ENCODE measurements around the gene APOBEC3C. TPM values are rescaled to one million over a fixed set of nuclear protein-coding genes. Genes with fewer than 3 reads are reported as not detected.
"Not testable (repeated sequence)": the region's sequence is repeated elsewhere in the genome, so short reads cannot be mapped to it uniquely, and the experiment has no call there.

APOBEC3C gene
- total RNA-seq, 1 experiment from 2014 or later: 8.2 TPM

DNA sequence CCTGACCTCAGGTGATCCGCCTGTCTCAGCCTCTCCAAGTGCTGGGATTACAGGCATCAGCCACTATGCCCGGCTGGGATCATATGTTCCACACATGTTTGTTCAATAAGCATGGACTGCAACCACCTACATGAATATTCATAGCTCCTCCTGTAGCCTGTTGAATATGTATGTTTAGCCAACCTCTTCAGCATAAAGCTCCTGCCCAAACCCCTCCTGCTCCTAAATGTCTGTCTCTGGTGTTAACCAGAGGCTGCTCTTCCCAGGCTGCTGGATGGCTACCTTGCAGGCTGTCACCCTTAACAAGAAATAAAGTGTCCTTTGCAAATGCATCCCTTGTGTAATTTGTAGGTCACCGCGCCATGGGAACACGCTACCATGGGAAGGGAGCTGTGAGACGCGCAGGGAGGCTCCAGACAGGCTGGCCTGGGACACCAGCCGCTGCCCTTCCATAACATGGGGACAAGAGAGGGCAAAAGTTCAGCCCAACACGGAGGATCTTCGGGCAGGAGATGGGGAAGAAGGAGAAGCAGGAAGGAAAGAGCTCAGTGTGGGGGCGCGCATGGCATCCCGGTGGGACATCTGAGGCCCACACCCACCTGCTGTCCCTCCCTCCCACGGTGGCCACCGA, 6.1 kb downstream of the APOBEC3C start:
- not testable (repeated sequence) for DNase-seq (ENCODE audit: low spot score)

DNA sequence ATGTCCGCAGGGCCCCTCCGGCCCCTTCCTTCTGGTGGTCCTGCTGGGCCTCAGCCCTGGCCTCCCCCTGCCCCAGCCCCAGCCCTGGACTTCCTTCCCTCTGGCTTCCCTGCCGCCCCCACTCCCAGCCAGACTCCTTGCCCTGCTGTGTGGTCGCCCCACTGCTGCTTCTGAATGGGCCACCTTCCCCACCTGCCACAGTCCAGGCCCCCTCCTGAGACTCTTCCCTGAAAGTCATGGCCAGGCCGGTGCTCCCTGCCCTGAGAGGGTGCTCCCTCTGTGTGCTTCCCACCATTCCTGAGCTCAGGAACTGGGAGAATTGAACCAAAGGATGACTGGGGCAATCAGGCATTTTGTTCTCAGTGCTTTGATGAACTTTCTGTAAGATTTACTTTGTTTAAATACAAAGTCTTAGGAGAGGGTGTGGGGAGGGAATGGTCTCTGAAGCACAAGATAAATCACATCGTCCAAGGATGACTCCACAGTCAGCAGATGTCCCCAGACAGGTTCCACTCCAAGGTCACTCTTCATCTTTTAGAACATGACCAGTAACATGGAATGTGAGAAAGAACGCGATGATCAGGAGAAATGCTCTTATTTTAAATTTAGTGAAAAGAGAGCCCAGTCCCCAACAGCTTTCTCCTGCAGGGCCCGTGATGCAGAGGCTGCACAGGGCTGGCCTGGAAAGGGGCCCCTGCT, 7.6 kb downstream of the APOBEC3C start:
- DNase-seq (ENCODE audit: low spot score): no peak

DNA sequence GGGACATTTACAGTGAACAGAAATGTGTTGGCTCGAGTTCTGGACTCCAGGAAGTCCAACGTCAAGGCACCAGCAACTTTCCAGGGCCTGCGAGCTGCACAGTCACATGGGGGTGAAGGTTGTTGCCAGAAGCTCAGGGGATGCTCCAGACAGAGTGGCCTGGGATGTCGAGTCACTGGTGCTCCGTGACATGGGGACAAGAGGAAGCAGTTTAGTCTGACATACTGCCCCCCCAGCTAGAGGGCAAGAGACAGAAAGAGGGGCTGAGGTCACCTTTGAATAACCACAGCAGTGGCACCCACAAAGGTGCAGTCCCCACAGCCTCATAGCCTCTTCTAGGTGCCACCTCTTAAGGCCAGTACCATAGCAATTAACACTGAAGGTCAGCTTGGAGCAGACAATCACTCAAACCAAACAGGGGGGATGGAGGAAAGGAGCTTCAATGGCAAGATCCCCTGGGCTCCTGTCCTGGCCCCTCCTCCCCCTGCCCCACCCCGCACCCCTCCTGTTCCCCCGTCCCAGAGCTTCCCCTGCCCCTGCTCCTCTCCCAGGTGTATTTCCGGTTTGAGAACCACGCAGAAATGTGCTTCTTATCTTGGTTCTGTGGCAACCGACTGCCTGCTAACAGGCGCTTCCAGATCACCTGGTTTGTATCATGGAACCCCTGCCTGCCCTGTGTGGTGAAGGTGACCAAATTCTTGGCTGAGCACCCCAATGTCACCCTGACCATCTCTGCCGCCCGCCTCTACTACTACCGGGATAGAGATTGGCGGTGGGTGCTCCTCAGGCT, 10.7 kb downstream of the APOBEC3C start:
- no peak for DNase-seq (ENCODE audit: low spot score)

DNA sequence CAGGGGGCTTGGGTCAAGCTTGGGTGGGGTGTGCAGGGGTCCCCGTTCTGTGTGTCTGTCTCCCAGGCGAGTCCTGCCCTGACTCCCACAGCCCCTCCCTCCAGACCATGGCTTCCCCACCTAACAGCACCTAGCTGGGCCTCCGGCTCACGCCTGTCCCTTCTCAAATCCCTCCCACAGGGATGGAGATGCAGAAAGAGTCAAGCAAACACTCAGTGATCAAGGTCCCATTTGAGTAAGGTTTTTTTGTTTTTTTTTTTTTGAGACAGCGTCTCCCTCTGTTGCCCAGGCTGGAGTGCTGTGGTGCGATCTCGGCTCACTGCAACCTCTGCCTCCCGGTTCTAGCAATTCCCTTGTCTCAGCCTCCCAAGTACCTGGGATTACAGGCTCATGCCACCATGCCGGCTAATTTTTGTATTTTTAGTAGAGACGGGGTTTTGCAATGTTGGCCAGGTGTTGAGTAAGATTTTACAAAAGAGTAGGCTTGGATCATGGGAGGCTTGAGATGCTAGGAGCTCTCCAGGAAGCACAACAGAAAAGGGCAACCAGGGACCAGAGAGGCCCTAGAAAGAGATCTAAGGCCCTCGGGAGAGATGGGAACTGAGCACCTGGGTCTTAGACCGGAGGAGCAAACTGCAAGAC, 12.6 kb downstream of the APOBEC3C start:
- DNase-seq (ENCODE audit: low spot score): no peak

DNA sequence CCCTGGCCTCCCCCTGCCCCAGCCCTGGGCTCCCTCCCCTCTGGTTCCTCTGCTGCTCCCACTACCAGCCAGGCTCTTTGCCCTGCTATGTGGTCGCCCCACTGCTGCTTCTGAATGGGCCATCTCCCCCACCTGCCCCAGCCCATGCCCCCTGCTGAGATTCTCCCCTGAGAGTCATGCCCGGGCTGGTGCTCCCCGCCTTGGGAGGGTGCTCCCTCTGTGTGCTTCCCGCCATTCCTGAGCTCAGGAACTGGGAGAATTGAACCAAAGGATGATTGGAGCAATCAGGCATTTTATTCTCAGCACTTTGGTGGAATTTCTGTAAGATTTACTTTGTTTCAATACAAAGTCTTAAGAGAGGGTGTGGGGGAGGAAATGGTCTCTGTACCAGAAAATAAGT, 13.7 kb downstream of the APOBEC3C start:
- DNase-seq (ENCODE audit: low spot score): no peak

DNA sequence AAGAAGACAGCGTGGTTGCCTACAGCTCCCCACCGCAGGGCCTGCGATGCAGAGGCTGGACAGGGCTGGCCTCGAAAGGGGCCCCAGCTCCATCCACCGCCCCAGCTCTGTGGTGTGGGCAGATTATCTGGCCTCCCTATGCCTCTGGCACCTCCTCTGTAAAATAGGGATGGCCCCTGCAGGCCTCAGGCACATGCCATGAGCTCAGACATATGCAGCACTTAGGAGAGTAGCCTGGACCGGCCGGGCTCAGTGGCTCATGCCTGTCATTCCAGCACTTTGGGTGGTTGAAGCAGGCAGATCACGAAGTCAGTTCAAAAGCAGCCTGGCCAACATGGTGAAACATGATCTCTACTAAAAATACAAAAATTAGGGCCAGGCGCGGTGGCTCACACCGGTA, 14.2 kb downstream of the APOBEC3C start:
- DNase-seq (ENCODE audit: low spot score): no peak

DNA sequence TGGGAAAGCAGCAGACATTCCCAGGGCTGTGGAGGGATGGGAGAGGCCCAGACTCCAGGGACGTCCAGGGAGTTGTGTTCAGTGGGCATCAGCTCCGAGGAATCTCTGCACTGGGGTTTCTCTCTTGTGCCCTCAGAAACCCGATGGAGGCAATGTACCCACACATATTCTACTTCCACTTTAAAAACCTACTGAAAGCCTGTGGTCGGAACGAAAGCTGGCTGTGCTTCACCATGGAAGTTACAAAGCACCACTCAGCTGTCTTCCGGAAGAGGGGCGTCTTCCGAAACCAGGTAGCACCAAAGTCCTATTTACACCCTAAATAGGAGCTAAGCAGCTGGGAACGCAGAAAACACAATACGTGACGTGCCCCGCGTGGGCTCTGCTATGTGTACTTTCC, 15.2 kb downstream of the APOBEC3C start:
- DNase-seq (ENCODE audit: low spot score): no peak

DNA sequence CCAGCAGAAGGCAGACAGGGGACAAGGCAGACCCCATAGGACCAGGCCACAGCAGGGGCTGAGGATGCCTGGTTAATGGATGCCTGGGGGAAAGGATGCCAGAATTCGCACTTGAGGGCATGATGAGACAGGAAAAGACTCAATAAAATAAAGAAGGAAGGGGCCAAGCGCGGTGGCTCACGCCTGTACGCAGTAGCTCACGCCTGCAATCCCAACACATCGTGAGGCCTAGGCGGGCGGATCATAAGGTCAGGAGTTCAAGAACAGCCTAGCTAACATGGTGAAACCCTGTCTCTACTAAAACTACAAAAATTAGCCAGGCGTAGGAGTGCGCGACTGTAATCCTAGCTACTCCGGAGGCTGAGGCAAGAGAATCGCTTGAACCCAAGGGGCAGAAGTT, 16.6 kb downstream of the APOBEC3C start:
- no peak for DNase-seq (ENCODE audit: low spot score)

DNA sequence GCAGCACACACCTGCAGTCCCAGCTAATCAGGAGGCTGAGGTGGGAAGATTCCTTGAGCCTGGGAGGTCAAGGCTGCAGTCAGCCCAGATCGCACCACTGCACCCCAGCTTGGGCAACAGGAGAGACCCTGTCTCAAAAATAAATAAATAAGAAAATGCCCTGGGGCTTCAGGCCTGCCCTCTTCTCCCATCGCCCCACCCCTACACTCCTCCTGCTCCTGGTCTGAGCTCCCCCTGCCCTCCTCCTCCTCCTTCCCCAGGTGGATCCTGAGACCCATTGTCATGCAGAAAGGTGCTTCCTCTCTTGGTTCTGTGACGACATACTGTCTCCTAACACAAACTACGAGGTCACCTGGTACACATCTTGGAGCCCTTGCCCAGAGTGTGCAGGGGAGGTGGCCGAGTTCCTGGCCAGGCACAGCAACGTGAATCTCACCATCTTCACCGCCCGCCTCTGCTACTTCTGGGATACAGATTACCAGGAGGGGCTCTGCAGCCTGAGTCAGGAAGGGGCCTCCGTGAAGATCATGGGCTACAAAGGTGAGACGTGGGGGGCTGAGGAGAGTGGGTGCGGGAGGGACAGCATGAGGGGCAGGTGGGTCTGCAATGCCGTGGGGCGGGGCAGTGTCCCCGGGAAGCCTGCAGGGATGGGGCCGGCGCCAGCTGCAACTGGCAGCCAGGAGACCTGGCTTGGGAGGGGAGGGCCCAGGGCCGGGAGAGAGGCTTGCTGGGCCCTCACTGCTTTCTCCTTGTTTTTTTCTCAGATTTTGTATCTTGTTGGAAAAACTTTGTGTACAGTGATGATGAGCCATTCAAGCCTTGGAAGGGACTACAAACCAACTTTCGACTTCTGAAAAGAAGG, 17.6 kb downstream of the APOBEC3C start:
- not testable (repeated sequence) for DNase-seq (ENCODE audit: low spot score)

DNA sequence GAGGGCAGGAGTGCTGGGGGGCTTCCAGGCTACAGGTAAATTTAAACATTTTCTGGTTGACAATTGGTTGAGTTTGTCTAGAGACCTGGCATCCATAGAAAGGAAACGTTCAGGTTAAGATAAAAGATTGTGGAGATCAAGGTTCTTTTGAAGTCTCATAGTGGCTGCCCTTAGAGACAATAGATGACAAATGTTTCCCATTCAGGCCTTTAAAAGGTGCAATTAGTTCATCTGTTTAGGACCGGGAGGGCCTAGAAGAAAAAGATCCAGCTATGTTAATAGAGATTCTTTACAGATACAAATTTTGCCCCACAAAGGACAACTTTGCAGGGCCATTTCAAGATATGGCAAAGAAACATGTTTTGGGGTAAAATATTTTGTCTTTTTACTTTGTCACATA, 23.0 kb downstream of the APOBEC3C start:
- DNase-seq (ENCODE audit: low spot score): not testable (repeated sequence)

DNA sequence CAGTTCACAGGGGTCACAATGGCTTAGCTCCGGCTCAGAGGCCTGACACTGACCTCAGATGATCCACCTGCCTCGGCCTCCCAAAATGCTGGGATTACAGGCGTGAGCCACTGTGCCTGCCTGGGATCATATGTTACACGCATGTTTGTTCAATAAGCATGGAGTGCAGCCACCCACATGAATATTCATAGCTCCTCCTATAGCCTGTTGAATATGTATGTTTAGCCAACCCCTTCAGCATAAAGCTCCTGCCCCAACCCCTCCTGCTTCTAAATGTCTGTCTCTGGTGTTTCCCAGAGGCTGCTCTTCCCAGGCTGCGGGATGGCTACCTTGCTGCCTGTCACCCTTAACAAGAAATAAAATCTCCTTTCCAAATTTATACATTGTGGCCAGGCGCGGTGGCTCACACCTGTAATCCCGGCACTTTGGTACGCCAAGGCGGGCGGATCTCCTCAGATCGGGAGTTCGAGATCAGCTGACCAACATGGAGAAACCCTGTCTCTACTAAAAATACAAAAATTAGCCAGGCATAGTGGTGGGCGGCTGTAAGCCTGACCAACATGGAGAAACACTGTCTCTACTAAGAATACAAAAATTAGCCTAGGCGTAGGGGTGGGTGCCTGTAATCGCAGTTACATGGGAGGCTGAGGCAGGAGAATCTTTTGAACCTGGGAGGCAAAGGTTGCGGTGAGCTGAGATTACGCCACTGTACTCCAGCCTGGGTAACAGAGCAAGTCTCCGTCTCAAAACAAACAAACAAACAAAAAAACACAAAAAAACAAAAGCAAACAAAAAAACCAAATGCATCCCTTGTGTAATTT, 25.5 kb downstream of the APOBEC3C start:
- no peak for DNase-seq (ENCODE audit: low spot score)

DNA sequence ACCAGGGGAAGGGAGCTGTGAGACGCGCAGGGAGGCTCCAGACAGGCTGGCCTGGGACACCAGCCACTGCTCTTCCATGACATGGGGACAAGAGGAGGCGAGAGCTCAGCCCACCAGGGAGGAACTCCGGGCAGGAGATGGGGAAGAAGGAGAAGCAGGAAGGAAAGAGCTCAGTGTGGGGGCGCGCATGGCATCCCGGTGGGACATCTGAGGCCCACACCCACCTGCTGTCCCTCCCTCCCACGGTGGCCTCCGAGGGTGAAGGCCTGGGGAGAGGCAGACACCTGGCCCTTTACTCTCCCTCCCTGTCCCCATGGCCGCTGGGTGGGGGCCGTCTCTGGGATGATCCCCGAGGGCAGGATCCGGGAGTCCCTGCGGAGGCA, 26.1 kb downstream of the APOBEC3C start:
- not testable (repeated sequence) for DNase-seq (ENCODE audit: low spot score)

DNA sequence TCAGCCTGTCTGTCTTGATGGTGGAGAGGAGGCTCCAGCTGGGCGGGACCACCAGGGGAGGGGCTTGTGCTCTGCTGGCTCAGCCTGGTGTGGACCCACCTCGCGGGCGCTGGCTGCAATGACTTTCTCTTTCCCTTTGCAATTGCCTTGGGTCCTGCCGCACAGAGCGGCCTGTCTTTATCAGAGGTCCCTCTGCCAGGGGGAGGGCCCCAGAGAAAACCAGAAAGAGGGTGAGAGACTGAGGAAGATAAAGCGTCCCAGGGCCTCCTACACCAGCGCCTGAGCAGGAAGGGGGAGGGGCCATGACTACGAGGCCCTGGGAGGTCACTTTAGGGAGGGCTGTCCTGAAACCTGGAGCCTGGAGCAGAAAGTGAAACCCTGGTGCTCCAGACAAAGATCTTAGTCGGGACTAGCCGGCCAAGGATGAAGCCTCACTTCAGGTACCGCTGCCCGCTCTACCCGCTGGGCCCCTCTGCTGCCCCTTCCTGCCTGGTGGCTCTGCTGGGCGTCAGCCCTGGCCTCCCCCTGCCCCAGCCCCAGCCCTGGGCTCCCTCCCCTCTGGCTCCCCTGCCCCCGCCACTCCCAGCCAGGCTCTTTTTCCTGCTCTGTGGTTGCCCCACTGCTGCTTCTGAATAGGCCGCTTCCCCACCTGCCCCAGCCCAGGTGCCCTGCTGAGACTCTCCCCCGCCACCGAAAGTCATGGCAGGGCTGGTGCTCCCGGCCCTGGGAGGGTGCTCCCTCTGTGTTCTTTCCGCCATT, 26.7 kb downstream of the APOBEC3C start, which contains the start of gene APOBEC3F:
Gene APOBEC3F (plus strand): TSS at position 327 of the 759 bp plus-strand sequence. CDS start 97 bp downstream, at position 424.
- DNase-seq (ENCODE audit: low spot score): peak; percentile 36

DNA sequence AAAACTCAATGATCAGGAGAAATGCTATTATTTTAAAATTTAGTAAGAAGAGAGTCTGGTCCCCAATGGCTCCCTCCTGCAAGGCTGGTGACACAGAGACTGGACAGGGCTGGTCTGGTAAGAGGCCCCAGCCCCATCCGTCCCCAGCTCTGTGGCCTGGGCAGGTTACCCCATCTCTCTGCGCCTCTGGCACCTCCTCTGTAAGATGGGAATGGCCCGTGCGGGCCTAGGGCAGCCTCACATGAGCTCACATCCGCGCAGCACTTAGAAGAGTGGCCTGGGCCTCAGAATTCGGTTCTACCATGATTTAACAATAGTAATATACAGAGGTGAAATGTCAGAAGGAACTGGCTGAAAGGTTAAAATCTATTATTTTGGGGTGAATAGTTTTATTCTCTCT, 27.9 kb downstream of the APOBEC3C start:
- DNase-seq (ENCODE audit: low spot score): no peak

DNA sequence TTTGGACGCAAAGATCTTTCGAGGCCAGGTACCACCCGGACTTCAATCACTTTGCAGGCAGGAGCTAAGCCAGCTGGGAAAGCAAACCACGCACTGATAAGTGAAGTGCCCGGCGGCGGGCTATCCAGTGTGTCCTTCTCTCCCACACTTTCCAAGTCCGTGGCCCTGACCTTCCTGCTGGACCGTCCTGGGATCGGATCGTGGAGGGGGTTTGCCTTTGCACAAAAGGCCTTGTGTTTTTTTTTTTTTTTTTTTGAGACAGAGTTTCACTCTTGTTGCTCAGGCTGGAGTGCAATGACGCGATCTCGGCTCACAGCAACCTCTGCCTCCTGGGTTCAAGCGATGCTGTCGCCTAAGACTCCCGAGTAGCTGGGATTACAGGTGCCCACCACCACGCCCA, 29.0 kb downstream of the APOBEC3C start:
- not testable (repeated sequence) for DNase-seq (ENCODE audit: low spot score)

DNA sequence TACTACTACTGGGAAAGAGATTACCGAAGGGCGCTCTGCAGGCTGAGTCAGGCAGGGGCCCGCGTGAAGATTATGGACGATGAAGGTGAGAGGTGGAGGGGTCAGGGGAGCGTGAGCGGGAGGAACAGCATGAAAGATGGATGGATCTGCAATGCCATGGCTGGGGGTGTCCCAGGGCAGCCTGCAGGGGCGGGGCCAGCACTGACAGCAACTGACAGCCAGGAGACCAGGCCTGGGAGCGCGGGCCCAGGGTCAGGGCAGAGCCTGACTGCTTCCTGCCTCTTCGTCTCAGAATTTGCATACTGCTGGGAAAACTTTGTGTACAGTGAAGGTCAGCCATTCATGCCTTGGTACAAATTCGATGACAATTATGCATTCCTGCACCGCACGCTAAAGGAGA, 31.1 kb downstream of the APOBEC3C start:
- not testable (repeated sequence) for DNase-seq (ENCODE audit: low spot score)

DNA sequence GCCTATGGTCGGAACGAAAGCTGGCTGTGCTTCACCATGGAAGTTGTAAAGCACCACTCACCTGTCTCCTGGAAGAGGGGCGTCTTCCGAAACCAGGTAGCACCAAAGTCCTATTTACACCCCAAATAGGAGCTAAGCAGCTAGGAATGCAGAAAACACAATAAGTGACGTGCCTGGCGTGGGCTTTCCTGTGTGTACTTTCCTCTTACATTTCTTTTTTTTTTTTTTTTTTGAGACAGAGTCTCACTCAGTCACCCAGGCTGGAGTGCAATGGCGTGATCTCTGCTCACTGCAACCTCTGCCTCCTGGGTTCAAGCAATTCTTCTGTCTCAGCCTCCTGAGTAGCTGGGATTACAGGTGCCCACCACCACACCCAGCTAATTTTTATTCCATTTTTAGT, 35.4 kb downstream of the APOBEC3C start:
- DNase-seq (ENCODE audit: low spot score): not testable (repeated sequence)

DNA sequence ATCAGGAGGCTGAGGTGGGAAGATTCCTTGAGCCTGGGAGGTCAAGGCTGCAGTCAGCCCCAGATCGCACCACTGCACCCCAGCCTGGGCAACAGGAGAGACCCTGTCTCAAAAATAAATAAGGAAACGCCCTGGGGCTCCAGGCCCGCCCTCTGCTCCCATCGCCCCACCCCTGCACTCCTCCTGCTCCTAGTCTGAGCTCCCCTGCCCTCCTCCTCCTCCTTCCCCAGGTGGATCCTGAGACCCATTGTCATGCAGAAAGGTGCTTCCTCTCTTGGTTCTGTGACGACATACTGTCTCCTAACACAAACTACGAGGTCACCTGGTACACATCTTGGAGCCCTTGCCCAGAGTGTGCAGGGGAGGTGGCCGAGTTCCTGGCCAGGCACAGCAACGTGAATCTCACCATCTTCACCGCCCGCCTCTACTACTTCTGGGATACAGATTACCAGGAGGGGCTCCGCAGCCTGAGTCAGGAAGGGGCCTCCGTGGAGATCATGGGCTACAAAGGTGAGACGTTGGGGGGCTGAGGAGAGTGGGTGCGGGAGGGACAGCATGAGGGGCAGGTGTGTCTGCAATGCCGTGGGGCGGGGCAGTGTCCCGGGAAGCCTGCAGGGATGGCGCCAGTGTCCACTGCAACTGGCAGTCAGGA, 37.9 kb downstream of the APOBEC3C start:
- DNase-seq (ENCODE audit: low spot score): not testable (repeated sequence)

DNA sequence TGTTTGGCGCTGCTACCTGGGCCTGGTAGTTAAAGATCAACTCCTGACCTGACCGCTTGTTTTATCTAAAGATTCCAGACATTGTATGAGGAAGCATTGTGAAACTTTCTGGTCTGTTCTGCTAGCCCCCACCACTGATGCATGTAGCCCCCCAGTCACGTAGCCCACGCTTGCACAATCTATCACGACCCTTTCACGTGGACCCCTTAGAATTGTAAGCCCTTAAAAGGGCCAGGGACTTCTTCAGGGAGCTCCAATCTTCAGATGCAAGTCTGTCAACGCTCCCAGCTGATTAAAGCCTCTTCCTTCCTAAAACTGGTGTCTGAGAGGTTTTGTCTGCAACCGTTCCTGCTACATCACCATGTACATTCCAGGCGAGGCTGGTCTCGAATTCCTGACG, 41.6 kb downstream of the APOBEC3C start:
- no peak for DNase-seq (ENCODE audit: low spot score)
